Right atrium auricular region (tissue), 2 donors: ENCODE data around the gene SNORC. TPM values are rescaled to one million over a fixed set of nuclear protein-coding genes. Genes with fewer than 3 reads are reported as not detected.

Experiments
- DNase-seq: peaks from one replicate; pipeline ENCODE4 v3.0.0-alpha.2; 2019; ENCODE audit warnings: low spot score
- H3K27ac ChIP-seq, 2 donors: fragments of 200-600 bp; sonication (generic); 1 replicate in 1 of 2; 2 replicates in 1 of 2; pipeline ENCODE4 v1.5.1; 2016 to 2019
- H3K27me3 ChIP-seq, 2 donors: fragments of 200-600 bp; sonication (generic); one replicate each; pipeline versions ENCODE4 v1.5.1 to v1.6.0; 2017 to 2019
- H3K36me3 ChIP-seq: fragments of 200-600 bp; sonication (generic); one replicate; pipeline ENCODE4 v1.5.1; 2016
- H3K4me1 ChIP-seq, 2 donors: fragments of 200-600 bp; sonication (generic); one replicate each; pipeline versions ENCODE4 v1.5.1 to v1.6.0; 2017 to 2019
- H3K4me3 ChIP-seq, 2 donors: fragments of 200-600 bp; sonication (generic); 1 replicate in 1 of 2; 2 replicates in 1 of 2; pipeline ENCODE4 v1.5.1; 2017 to 2019; ENCODE audit warnings: mild to moderate bottlenecking in 1 of 2, moderate library complexity in 1 of 2
- H3K9me3 ChIP-seq, 2 donors: fragments of 200-600 bp; sonication (generic); one replicate each; pipeline ENCODE4 v1.5.1; 2019
- CTCF ChIP-seq, 2 donors: fragments of 200-600 bp; sonication (generic); IDR thresholded peaks; one replicate each; pipeline ENCODE4 v1.5.1; 2019; ENCODE audit warnings: antibody characterized with exemption in 2 of 2
- total RNA-seq, 2 donors: library from RNA; depleted of rRNA; stranded (reverse); fragments of >200 nt; gene quantifications; one replicate each; pipeline ENCODE4 v1.1.0, GENCODE V29; 2016

Gene SNORC
- total RNA-seq, 2 donors from 2014 or later = 0.12 to 0.30 TPM

DNA sequence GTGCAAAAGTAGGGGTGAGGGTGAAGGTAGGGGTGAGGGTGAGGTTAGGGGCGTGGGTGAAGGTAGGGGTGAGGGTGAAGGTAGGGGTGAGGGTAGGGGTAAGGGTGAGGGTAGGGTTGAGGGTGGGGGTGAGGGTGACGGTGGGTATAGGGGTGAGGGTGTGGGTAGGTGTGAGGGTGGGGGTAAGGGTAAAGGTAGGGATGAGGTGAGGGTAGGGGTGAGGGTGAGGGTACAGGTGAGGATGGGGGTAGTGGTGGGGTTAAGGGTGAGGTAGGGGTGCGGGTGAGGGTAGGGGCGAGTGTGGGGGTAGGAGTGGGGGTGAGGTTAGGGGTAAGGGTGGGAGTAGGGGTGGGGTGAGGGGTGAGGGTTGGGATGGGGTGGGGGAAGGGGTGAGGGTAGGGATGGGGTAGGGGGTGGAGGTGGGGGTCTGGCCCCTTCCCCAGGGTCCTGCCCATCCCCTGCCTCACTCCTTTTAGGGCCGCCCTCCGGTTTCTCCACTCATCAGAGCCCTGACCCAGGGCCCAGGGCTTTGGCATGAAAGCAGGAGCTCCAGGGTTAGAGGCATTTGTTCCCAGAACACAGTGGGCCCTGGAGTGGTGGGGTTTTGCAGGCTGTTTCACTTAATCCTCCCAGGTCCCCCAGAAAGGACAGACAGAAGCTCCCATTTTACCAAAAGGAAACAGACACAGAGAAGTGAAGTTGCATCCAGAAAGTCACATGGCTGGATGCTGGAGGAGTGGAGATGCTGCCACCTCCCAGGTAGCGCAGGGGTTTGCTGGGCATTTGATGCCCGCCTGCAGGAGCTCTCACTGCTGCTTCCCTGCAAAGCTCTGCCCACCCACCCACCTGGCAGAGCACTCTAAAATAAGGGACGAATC, 26.9 kb downstream of the SNORC start:
- Histone ChIP-seq H3K4me1 (no peaks in the 10 kb centered on the region), H3K27ac (no peak overlapping the region), H3K9me3 (no peaks in the 10 kb centered on the region), H3K27me3 (no peaks in the 10 kb centered on the region), H3K4me3 (no peak overlapping the region), H3K36me3 (no peaks in the 10 kb centered on the region)
- no peak for DNase-seq
- TF ChIP-seq CTCF (IDR thresholded peaks at IDR 0.05) = no peak

DNA sequence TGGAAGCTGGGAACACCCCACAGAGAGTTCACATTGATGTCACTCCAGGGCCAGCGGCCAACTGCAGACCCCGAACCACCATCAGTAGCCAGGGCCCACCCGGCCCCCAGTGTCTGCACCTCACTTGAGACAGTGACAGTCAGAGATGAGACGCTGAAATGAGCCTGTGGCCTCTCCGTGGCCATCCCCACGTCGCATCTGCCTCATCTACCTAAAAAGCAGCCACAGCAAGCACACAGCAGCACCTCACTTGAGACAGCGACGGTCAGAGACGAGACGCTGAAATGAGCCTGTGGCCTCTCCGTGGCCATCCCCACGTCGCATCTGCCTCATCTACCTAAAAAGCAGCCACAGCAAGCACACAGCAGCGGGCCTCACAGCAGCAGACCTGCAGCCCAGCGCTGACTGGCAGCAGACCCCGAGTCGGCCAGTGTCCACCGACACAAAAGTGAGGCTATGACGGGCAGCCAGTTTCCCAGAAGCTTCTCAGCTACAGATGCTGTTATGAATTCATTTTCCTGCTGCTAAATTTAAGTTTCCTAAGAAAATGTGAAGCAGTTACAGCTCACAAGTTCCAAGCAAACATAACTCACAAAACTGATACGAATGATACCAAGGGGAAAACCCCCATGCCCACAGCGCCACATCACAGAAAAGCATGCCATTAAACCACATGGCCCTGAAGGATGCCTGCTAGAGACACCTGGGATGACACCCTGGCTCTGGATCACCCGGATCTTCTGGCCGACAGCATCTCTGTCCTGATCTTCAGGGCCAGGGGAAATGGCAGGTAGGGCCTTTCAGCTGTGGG, 27.7 kb downstream of the SNORC start:
- Histone ChIP-seq H3K4me1 (no peaks in the 10 kb centered on the region), H3K27ac (no peak overlapping the region), H3K36me3 (no peaks in the 10 kb centered on the region), H3K9me3 (no peaks in the 10 kb centered on the region), H3K27me3 (no peaks in the 10 kb centered on the region), H3K4me3 (no peak overlapping the region)
- DNase-seq = no peak
- no peak for TF ChIP-seq CTCF (IDR thresholded peaks at IDR 0.05)

- Histone ChIP-seq H3K27me3 (no peaks in the 10 kb centered on the region), H3K27ac (no peak overlapping the region), H3K4me3 (no peak overlapping the region), H3K4me1 (no peaks in the 10 kb centered on the region), H3K36me3 (no peaks in the 10 kb centered on the region), H3K9me3 (no peaks in the 10 kb centered on the region)
- TF ChIP-seq CTCF (IDR thresholded peaks at IDR 0.05) = no peak
- DNase-seq = no peak
These were observed 28.8 kb downstream of the SNORC start for GRCh38 chr2:232898592-232899543.

GRCh38 chr2:232900811-232901735, 31.0 kb downstream of the SNORC start:
- no peak for TF ChIP-seq CTCF (IDR thresholded peaks at IDR 0.05)
- Histone ChIP-seq H3K27me3 (no peaks in the 10 kb centered on the region), H3K27ac (no peak overlapping the region), H3K4me1 (no peaks in the 10 kb centered on the region), H3K9me3 (no peaks in the 10 kb centered on the region), H3K4me3 (no peak overlapping the region), H3K36me3 (no peaks in the 10 kb centered on the region)
- no peak for DNase-seq
